ENCODE data around the gene RAI2.
"Not testable (repeated sequence)": the region's sequence is repeated elsewhere in the genome, so short reads cannot be mapped to it uniquely, and the experiment has no call there.

The RAI2 gene

DNA sequence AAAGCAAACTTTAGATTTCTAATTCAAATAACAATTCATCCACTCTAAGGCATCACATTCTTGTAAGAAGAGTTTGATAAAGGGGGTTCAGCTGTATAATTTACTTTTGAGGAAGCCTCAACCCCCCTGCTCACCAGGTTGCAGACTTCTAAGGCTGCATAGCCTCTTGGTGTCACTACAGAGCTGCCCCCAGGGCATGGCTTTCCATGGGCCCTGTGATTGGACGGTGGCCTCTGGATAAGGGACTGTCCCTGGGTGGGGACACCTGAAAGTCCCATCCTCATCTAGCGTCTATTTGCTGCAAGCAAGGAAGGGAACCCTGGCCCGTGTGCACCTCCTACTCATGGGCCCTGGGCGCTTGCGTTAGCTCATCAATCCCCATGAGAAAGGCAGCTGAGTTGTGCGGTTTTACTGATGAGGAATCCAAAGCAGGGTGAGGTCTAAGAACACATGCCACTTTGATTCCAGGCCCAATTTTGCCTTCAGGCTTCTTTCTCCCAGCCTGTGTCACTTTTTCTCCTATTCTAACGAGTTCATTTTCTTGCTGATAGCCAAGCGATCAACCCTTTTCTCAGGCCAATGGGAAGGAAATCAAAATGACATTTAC lies 72.0 kb downstream of the RAI2 start:
- Histone ChIP-seq H3K4me1 (ENCODE audit: control insufficient read depth in 1 of 2, insufficient read depth in 2 of 2, low read length in 2 of 2) (no peaks in the 10 kb centered on the region), H3K4me3 (ENCODE audit: low read depth in 1 of 2, low read length in 2 of 2) (no peak overlapping the region), H3K36me3 (ENCODE audit: control insufficient read depth in 1 of 2, insufficient read depth in 2 of 2, low read length in 2 of 2) (no peaks in the 10 kb centered on the region), H3K27me3 (ENCODE audit: control insufficient read depth in 1 of 2, insufficient read depth in 2 of 2, low read length in 2 of 2) (no peaks in the 10 kb centered on the region), H3K27ac (ENCODE audit: low read depth, low read length) (no peak overlapping the region), H3K9ac (ENCODE audit: low read depth in 1 of 2, low read length in 2 of 2) (no peak overlapping the region), H3K9me3 (ENCODE audit: control insufficient read depth in 1 of 2, low read length in 2 of 2) (no peaks in the 10 kb centered on the region)

DNA sequence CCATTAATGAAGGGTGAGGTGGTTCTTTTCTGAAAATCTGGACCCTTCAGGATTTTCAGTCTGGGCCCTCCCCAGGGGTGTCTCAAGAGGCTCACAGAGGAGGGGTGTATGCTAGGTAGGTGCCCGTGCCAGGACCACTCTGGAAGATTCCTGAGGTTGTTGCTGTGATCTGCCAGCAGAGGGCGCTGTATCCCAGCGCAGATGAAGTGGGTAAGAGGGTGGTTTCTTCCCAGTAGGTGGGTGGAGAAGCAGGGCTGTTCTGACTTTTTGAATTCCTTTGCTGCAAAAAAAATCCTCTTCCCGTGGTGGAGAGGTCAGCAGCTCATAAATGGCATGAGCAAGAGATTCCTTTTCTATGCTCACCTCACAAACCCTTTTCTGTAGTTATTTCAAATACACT lies 72.7 kb downstream of the RAI2 start:
- no peaks in the 10 kb centered on the region for H3K36me3 ChIP-seq (ENCODE audit: control insufficient read depth in 1 of 2, insufficient read depth in 2 of 2, low read length in 2 of 2)

DNA sequence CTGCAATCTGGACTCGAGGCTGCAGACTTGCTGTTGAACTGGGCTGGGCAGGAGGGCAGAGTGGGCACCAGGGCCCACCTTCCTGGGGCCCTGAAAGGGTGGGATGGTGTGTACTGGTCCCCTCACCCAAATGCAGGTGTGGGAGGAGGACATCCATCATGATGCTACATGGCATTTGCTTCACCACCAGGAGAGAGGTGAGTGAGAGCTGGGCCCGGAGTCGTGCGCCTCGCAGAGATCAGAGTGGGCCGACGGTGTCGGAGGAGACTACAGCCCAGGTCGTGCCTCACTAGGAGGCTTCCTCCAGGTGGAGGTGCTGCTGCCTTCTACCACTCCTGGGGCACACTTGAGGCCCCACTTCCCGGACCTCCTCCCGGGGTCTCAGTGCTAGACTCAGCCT lies 73.5 kb downstream of the RAI2 start:
- Histone ChIP-seq H3K36me3 (ENCODE audit: control insufficient read depth in 1 of 2, insufficient read depth in 2 of 2, low read length in 2 of 2) (no peaks in the 10 kb centered on the region), H3K9me3 (ENCODE audit: control insufficient read depth in 1 of 2, low read length in 2 of 2) (no peaks in the 10 kb centered on the region), H3K4me1 (ENCODE audit: control insufficient read depth in 1 of 2, insufficient read depth in 2 of 2, low read length in 2 of 2) (no peaks in the 10 kb centered on the region), H3K27me3 (ENCODE audit: control insufficient read depth in 1 of 2, insufficient read depth in 2 of 2, low read length in 2 of 2) (no peaks in the 10 kb centered on the region), H3K27ac (ENCODE audit: low read depth, low read length) (no peak overlapping the region), H3K9ac (ENCODE audit: low read depth in 1 of 2, low read length in 2 of 2) (no peak overlapping the region), H3K4me3 (ENCODE audit: low read depth in 1 of 2, low read length in 2 of 2) (no peak overlapping the region)

More for the DNA sequence above, 72.7 kb downstream of the RAI2 start:
- no peak overlapping the region for H3K4me3 ChIP-seq (ENCODE audit: low read depth in 1 of 2, low read length in 2 of 2)
- H3K27me3 ChIP-seq (ENCODE audit: control insufficient read depth in 1 of 2, insufficient read depth in 2 of 2, low read length in 2 of 2) = no peaks in the 10 kb centered on the region
- no peak overlapping the region for H3K9ac ChIP-seq (ENCODE audit: low read depth in 1 of 2, low read length in 2 of 2)
- no peaks in the 10 kb centered on the region for H3K9me3 ChIP-seq (ENCODE audit: control insufficient read depth in 1 of 2, low read length in 2 of 2)
- no peaks in the 10 kb centered on the region for H3K4me1 ChIP-seq (ENCODE audit: control insufficient read depth in 1 of 2, insufficient read depth in 2 of 2, low read length in 2 of 2)
- no peak overlapping the region for H3K27ac ChIP-seq (ENCODE audit: low read depth, low read length)

DNA sequence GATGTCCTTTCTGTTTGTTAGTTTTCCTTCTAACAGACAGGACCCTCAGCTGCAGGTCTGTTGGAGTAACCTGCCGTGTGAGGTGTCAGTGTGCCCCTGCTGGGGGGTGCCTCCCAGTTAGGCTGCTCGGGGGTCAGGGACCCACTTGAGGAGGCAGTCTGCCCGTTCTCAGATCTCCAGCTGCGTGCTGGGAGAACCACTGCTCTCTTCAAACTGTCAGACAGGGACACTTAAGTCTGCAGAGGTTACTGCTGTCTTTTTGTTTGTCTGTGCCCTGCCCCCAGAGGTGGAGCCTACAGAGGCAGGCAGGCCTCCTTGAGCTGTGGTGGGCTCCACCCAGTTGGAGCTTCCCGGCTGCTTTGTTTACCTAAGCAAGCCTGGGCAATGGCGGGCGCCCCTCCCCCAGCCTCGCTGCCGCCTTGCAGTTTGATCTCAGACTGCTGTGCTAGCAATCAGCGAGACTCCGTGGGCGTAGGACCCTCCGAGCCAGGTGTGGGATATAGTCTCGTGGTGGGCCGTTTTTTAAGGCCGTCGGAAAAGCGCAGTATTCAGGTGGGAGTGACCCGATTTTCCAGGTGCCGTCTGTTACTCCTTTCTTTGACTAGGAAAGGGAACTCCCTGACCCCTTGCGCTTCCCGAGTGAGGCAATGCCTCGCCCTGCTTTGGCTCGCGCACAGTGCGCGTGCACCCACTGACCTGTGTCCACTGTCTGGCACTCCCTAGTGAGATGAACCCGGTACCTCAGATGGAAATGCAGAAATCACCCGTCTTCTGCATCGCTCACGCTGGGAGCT lies 74.3 kb downstream of the RAI2 start:
- H3K9ac ChIP-seq (ENCODE audit: low read depth in 1 of 2, low read length in 2 of 2); H3K4me3 ChIP-seq (ENCODE audit: low read depth in 1 of 2, low read length in 2 of 2): not testable (repeated sequence)

DNA sequence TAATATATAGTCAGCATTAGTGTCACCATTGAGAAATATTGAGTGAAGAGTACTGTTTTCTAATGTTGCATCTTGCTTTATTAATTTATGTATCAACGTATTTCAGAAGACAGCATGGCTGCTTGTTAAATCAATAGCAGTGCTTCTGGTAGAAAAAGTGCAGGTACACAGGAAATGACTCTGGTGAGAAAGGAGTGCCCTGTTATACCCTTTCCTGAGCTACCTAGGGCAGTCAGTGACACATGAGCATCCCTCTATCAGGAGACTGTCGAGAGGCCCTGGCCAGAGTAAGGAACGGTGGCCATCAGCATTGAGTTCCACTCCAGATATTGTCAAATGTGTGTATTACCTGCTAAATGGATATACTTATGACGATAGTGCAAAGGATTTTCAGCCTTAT lies 81.7 kb downstream of the RAI2 start:
- no peaks in the 10 kb centered on the region for H3K27me3 ChIP-seq (ENCODE audit: control insufficient read depth in 1 of 2, insufficient read depth in 2 of 2, low read length in 2 of 2)
- H3K9me3 ChIP-seq (ENCODE audit: control insufficient read depth in 1 of 2, low read length in 2 of 2) = no peaks in the 10 kb centered on the region
- no peak overlapping the region for H3K9ac ChIP-seq (ENCODE audit: low read depth in 1 of 2, low read length in 2 of 2)
- no peaks in the 10 kb centered on the region for H3K36me3 ChIP-seq (ENCODE audit: control insufficient read depth in 1 of 2, insufficient read depth in 2 of 2, low read length in 2 of 2)
- H3K4me3 ChIP-seq (ENCODE audit: low read depth in 1 of 2, low read length in 2 of 2) = no peak overlapping the region
- H3K4me1 ChIP-seq (ENCODE audit: control insufficient read depth in 1 of 2, insufficient read depth in 2 of 2, low read length in 2 of 2) = no peaks in the 10 kb centered on the region
- no peak overlapping the region for H3K27ac ChIP-seq (ENCODE audit: low read depth, low read length)

More for the DNA sequence above, 74.3 kb downstream of the RAI2 start:
- H3K9me3 ChIP-seq (ENCODE audit: control insufficient read depth in 1 of 2, low read length in 2 of 2); H3K4me1 ChIP-seq (ENCODE audit: control insufficient read depth in 1 of 2, insufficient read depth in 2 of 2, low read length in 2 of 2); H3K27ac ChIP-seq (ENCODE audit: low read depth, low read length); H3K27me3 ChIP-seq (ENCODE audit: control insufficient read depth in 1 of 2, insufficient read depth in 2 of 2, low read length in 2 of 2); H3K36me3 ChIP-seq (ENCODE audit: control insufficient read depth in 1 of 2, insufficient read depth in 2 of 2, low read length in 2 of 2): not testable (repeated sequence)

- no peaks in the 10 kb centered on the region for H3K9me3 ChIP-seq (ENCODE audit: control insufficient read depth in 1 of 2, low read length in 2 of 2)
These were observed 82.1 kb downstream of the RAI2 start for GRCh38 chrX:17778997-17779396.

GRCh38 chrX:17774053-17774452 lies 87.0 kb downstream of the RAI2 start:
- Histone ChIP-seq H3K4me1 (ENCODE audit: control insufficient read depth in 1 of 2, insufficient read depth in 2 of 2, low read length in 2 of 2) (no peaks in the 10 kb centered on the region), H3K4me3 (ENCODE audit: low read depth in 1 of 2, low read length in 2 of 2) (no peak overlapping the region), H3K27ac (ENCODE audit: low read depth, low read length) (no peak overlapping the region), H3K27me3 (ENCODE audit: control insufficient read depth in 1 of 2, insufficient read depth in 2 of 2, low read length in 2 of 2) (peaks cover 0 to 6% of the 10 kb centered on the region in 2 donors), H3K36me3 (ENCODE audit: control insufficient read depth in 1 of 2, insufficient read depth in 2 of 2, low read length in 2 of 2) (no peaks in the 10 kb centered on the region), H3K9ac (ENCODE audit: low read depth in 1 of 2, low read length in 2 of 2) (no peak overlapping the region), H3K9me3 (ENCODE audit: control insufficient read depth in 1 of 2, low read length in 2 of 2) (no peaks in the 10 kb centered on the region)

More at GRCh38 chrX:17778997-17779396, 82.1 kb downstream of the RAI2 start:
- H3K4me1 ChIP-seq (ENCODE audit: control insufficient read depth in 1 of 2, insufficient read depth in 2 of 2, low read length in 2 of 2) = no peaks in the 10 kb centered on the region
- no peaks in the 10 kb centered on the region for H3K36me3 ChIP-seq (ENCODE audit: control insufficient read depth in 1 of 2, insufficient read depth in 2 of 2, low read length in 2 of 2)
- no peaks in the 10 kb centered on the region for H3K27me3 ChIP-seq (ENCODE audit: control insufficient read depth in 1 of 2, insufficient read depth in 2 of 2, low read length in 2 of 2)
- no peak overlapping the region for H3K27ac ChIP-seq (ENCODE audit: low read depth, low read length)
- H3K4me3 ChIP-seq (ENCODE audit: low read depth in 1 of 2, low read length in 2 of 2) = no peak overlapping the region
- no peak overlapping the region for H3K9ac ChIP-seq (ENCODE audit: low read depth in 1 of 2, low read length in 2 of 2)

DNA sequence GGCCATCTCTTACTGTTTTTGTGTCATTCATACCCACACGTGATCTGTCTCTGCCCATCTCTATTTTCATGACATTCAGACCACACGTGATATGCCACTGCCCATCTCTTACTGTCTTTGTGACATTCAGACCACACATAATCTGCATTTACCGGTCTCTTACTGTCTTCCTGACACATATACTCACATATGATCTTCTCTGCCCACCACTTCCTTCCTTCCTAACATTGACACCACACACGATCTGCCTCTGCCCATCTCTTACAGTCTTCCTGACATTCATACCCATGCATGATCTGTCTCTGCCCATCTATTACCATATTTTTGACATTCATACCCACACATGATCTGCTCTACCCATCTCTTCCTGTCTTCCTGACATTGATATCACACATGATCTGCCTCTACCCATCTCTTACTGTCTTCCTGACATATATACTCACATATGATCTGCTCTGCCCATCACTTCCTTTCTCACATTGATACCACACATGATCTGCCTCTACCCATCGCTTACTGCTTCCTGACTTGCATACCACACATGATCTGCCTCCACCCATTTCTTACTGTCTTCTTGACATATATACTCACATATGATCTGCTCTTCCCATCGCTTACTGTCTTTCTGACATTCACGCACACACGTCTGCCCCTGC lies 87.7 kb downstream of the RAI2 start:
- peaks cover 0 to 6% of the 10 kb centered on the region in 2 donors for H3K27me3 ChIP-seq (ENCODE audit: control insufficient read depth in 1 of 2, insufficient read depth in 2 of 2, low read length in 2 of 2)
- no peaks in the 10 kb centered on the region for H3K4me1 ChIP-seq (ENCODE audit: control insufficient read depth in 1 of 2, insufficient read depth in 2 of 2, low read length in 2 of 2)
- H3K4me3 ChIP-seq (ENCODE audit: low read depth in 1 of 2, low read length in 2 of 2) = no peak overlapping the region
- H3K9ac ChIP-seq (ENCODE audit: low read depth in 1 of 2, low read length in 2 of 2) = no peak overlapping the region
- no peak overlapping the region for H3K27ac ChIP-seq (ENCODE audit: low read depth, low read length)
- H3K36me3 ChIP-seq (ENCODE audit: control insufficient read depth in 1 of 2, insufficient read depth in 2 of 2, low read length in 2 of 2) = no peaks in the 10 kb centered on the region
- no peaks in the 10 kb centered on the region for H3K9me3 ChIP-seq (ENCODE audit: control insufficient read depth in 1 of 2, low read length in 2 of 2)

DNA sequence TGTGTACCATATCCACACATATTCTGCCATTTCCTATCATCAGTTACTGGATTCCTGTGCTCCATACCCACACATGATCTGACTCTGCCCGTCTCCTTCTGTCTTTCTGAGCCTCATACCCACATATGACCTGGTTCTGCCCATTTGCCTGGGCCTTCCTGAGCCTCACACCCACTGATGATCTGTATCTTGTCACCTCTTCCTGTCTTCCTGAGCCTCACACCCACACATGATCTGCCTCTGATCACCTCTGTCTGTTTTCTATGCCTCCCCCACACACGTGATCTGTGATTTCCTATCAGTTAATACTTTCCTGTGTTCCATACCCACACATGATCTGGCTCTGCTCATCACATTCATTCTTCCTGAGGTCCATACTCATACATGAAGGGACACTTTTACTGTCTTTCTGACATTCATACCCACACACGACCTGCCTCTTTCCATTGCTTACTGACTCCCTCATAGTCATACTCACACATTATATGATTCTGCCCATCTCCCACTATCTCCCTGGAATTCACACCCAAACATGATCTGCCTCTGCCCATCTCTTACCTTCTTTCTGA lies 91.3 kb downstream of the RAI2 start:
- Histone ChIP-seq H3K27me3 (ENCODE audit: control insufficient read depth in 1 of 2, insufficient read depth in 2 of 2, low read length in 2 of 2) (peaks cover 0 to 6% of the 10 kb centered on the region in 2 donors), H3K27ac (ENCODE audit: low read depth, low read length) (no peak overlapping the region), H3K9me3 (ENCODE audit: control insufficient read depth in 1 of 2, low read length in 2 of 2) (no peaks in the 10 kb centered on the region), H3K4me1 (ENCODE audit: control insufficient read depth in 1 of 2, insufficient read depth in 2 of 2, low read length in 2 of 2) (no peaks in the 10 kb centered on the region), H3K9ac (ENCODE audit: low read depth in 1 of 2, low read length in 2 of 2) (no peak overlapping the region), H3K4me3 (ENCODE audit: low read depth in 1 of 2, low read length in 2 of 2) (no peak overlapping the region), H3K36me3 (ENCODE audit: control insufficient read depth in 1 of 2, insufficient read depth in 2 of 2, low read length in 2 of 2) (no peaks in the 10 kb centered on the region)

- no peaks in the 10 kb centered on the region for H3K9me3 ChIP-seq (ENCODE audit: control insufficient read depth in 1 of 2, low read length in 2 of 2)
- H3K4me1 ChIP-seq (ENCODE audit: control insufficient read depth in 1 of 2, insufficient read depth in 2 of 2, low read length in 2 of 2) = no peaks in the 10 kb centered on the region
- H3K36me3 ChIP-seq (ENCODE audit: control insufficient read depth in 1 of 2, insufficient read depth in 2 of 2, low read length in 2 of 2) = no peaks in the 10 kb centered on the region
- H3K27ac ChIP-seq (ENCODE audit: low read depth, low read length) = no peak overlapping the region
- peaks cover 0 to 6% of the 10 kb centered on the region in 2 donors for H3K27me3 ChIP-seq (ENCODE audit: control insufficient read depth in 1 of 2, insufficient read depth in 2 of 2, low read length in 2 of 2)
- H3K9ac ChIP-seq (ENCODE audit: low read depth in 1 of 2, low read length in 2 of 2) = no peak overlapping the region
- H3K4me3 ChIP-seq (ENCODE audit: low read depth in 1 of 2, low read length in 2 of 2) = no peak overlapping the region
These were observed 92.1 kb downstream of the RAI2 start for GRCh38 chrX:17768997-17769396.
